DMS79 treated with DMSO at 0.1 percent for 48 hours (cell line): ENCODE measurements around the gene SLC22A16.
"Not testable (repeated sequence)": the region's sequence is repeated elsewhere in the genome, so short reads cannot be mapped to it uniquely, and the experiment has no call there.

Source experiments
- DNase-seq: peaks from one replicate; lab custom pipeline; 2025; lab: John Stamatoyannopoulos, UW

Gene SLC22A16

GRCh38 chr6:110490110-110490509, 13.7 kb upstream of the SLC22A16 start:
- no peak for DNase-seq

- DNase-seq: no peak
These were observed 12.3 kb upstream of the SLC22A16 start for GRCh38 chr6:110488606-110489190.

GRCh38 chr6:110487968-110488381, 11.6 kb upstream of the SLC22A16 start:
- DNase-seq: not testable (repeated sequence)

GRCh38 chr6:110486756-110487155, 10.3 kb upstream of the SLC22A16 start:
- no peak for DNase-seq

- no peak for DNase-seq
These were observed 9.1 kb upstream of the SLC22A16 start for GRCh38 chr6:110485491-110485890.

GRCh38 chr6:110484321-110484720, 7.9 kb upstream of the SLC22A16 start:
- DNase-seq: no peak

GRCh38 chr6:110482774-110483400, 6.5 kb upstream of the SLC22A16 start:
- DNase-seq: no peak

- DNase-seq: no peak
These were observed 4.7 kb upstream of the SLC22A16 start for GRCh38 chr6:110481081-110481480.

- DNase-seq: no peak
These were observed 1.3 kb downstream of the SLC22A16 start for GRCh38 chr6:110475066-110475653.

GRCh38 chr6:110474500-110474899, 1.9 kb downstream of the SLC22A16 start:
- DNase-seq: no peak

- no peak for DNase-seq
These were observed 3.7 kb downstream of the SLC22A16 start for GRCh38 chr6:110472739-110473138.

GRCh38 chr6:110471726-110472365, 4.6 kb downstream of the SLC22A16 start:
- no peak for DNase-seq

- no peak for DNase-seq
These were observed 7.7 kb downstream of the SLC22A16 start for GRCh38 chr6:110468731-110469130.

GRCh38 chr6:110467566-110468140, 8.8 kb downstream of the SLC22A16 start:
- DNase-seq: no peak

GRCh38 chr6:110462884-110463481, 13.4 kb downstream of the SLC22A16 start:
- no peak for DNase-seq

- DNase-seq: no peak
These were observed 15.0 kb downstream of the SLC22A16 start for GRCh38 chr6:110461376-110461775.

GRCh38 chr6:110459137-110459536, 17.3 kb downstream of the SLC22A16 start:
- DNase-seq: no peak

GRCh38 chr6:110458476-110458875, 17.9 kb downstream of the SLC22A16 start:
- no peak for DNase-seq

GRCh38 chr6:110457567-110458175, 18.7 kb downstream of the SLC22A16 start:
- not testable (repeated sequence) for DNase-seq

- DNase-seq: no peak
These were observed 19.7 kb downstream of the SLC22A16 start for GRCh38 chr6:110456694-110457093.

- no peak for DNase-seq
These were observed 26.9 kb downstream of the SLC22A16 start for GRCh38 chr6:110449541-110449895.
